Loucy (cell line): ENCODE results near the gene VANGL1.

Source experiments
- CTCF ChIP-seq: fragments of 200-600 bp; sonication (generic); conservative IDR thresholded peaks from 2 replicates; pipeline ENCODE4 v1.5.1; 2014; ENCODE audit warnings: mild to moderate bottlenecking, antibody characterized with exemption, low read length
- EZH2phosphoT487 ChIP-seq: fragments of 200-600 bp; IDR thresholded peaks from 2 replicates; pipeline ENCODE4 v1.6.1; 2018; ENCODE audit warnings: antibody characterized with exemption, mild to moderate bottlenecking, moderate library complexity, borderline replicate concordance

GRCh38 chr1:115665319-115666096 lies 23.7 kb downstream of the VANGL1 start:
- no peak for TF ChIP-seq CTCF
- TF ChIP-seq EZH2phosphoT487, result no peak
